Fibroblast of lung (primary cell): ENCODE measurements around the gene GRAMD2A. TPM values are rescaled to one million over a fixed set of nuclear protein-coding genes. Genes with fewer than 3 reads are reported as not detected.
A peak's percentile ranks its signal among the peaks of the same experiment; 100 is the strongest.

Experiments
- DNase-seq, 2 donors: peaks; one replicate each; pipeline versions ENCODE4 v3.0.0 to v3.0.0-alpha.2; 2010; ENCODE audit warnings: low read depth in 2 of 2
- H2AFZ ChIP-seq: 2 replicates; pipeline ENCODE4 v1.5.1; 2012; ENCODE audit warnings: low read length, control low read depth, inconsistent platforms
- H3K27ac ChIP-seq: 2 replicates; pipeline ENCODE4 v1.5.1; 2011; ENCODE audit warnings: low read length, control low read depth; ENCODE audit not compliant: insufficient read depth
- H3K27me3 ChIP-seq: 2 replicates; pipeline ENCODE4 v1.5.1; 2011; ENCODE audit warnings: mild to moderate bottlenecking, low read length; ENCODE audit not compliant: control insufficient read depth, insufficient read depth
- H3K36me3 ChIP-seq: 2 replicates; pipeline ENCODE4 v1.5.1; 2011; ENCODE audit warnings: low read length; ENCODE audit not compliant: control insufficient read depth, insufficient read depth
- H3K4me1 ChIP-seq: 2 replicates; pipeline ENCODE4 v1.5.1; 2011; ENCODE audit warnings: low read length; ENCODE audit not compliant: control insufficient read depth, insufficient read depth; ENCODE audit errors: extremely low read depth
- H3K4me2 ChIP-seq: 2 replicates; pipeline ENCODE4 v1.5.1; 2011; ENCODE audit warnings: low read length, control low read depth; ENCODE audit not compliant: insufficient read depth; ENCODE audit errors: extremely low read depth
- H3K4me3 ChIP-seq, 4 experiments: fragments of 200-600 bp in 1 of 4; sonication (generic) in 1 of 4; replicated peaks in 1 of 4; 2 replicates each; pipeline ENCODE4 v1.5.1; 2011 to 2016; ENCODE audit warnings: low read length in 4 of 4, low read depth in 3 of 4, mild to moderate bottlenecking in 3 of 4, control low read depth in 2 of 4, inconsistent platforms in 1 of 4, mixed read lengths in 1 of 4; ENCODE audit not compliant: insufficient read depth in 1 of 4; ENCODE audit errors: control extremely low read depth in 1 of 4
- H3K79me2 ChIP-seq: 2 replicates; pipeline ENCODE4 v1.5.1; 2012; ENCODE audit warnings: mild to moderate bottlenecking, low read length, inconsistent platforms; ENCODE audit not compliant: control insufficient read depth, insufficient read depth
- H3K9ac ChIP-seq: 2 replicates; pipeline ENCODE4 v1.5.1; 2011; ENCODE audit warnings: mild to moderate bottlenecking, low read length, control low read depth; ENCODE audit not compliant: insufficient read depth
- H3K9me3 ChIP-seq: 2 replicates; pipeline ENCODE4 v1.5.1; 2012; ENCODE audit warnings: low read depth, low read length; ENCODE audit not compliant: control insufficient read depth, insufficient read depth
- H4K20me1 ChIP-seq: 2 replicates; pipeline ENCODE4 v1.5.1; 2011; ENCODE audit warnings: low read length; ENCODE audit not compliant: control insufficient read depth, insufficient read depth; ENCODE audit errors: extremely low read depth
- CTCF ChIP-seq, 2 donors: IDR thresholded peaks in 1 of 2; conservative IDR thresholded peaks in 1 of 2; 1 replicate in 1 of 2; 2 replicates in 1 of 2; pipeline ENCODE4 v1.5.1; 2011 to 2012; ENCODE audit warnings: low read length in 2 of 2, control low read depth in 1 of 2, inconsistent platforms in 1 of 2, low read depth in 1 of 2, mild to moderate bottlenecking in 1 of 2
- EZH2 ChIP-seq: IDR thresholded peaks from 2 replicates; pipeline ENCODE4 v1.5.1; 2012; ENCODE audit warnings: low read length, control low read depth, mild to moderate bottlenecking; ENCODE audit errors: missing control alignments
- polyA plus RNA-seq, 2 donors: library from polyadenylated mRNA; depleted of rRNA in 1 of 2; stranded (reverse) in 1 of 2; unstranded in 1 of 2; fragments of >200 nt; gene quantifications; 2 replicates each; pipeline ENCODE4 v1.2.1, GENCODE V29; 2011 to 2012; ENCODE audit warnings: missing spikeins in 1 of 2
- total RNA-seq: library from RNA; depleted of rRNA; stranded (reverse); fragments of >200 nt; gene quantifications from 2 replicates; pipeline ENCODE4 v1.2.1, GENCODE V29; 2014

Gene GRAMD2A
- total and polyA plus RNA-seq, 2 donors (not counting 1 experiment from before 2014, with no cell fraction given): 0.15 to 0.83 TPM

DNA sequence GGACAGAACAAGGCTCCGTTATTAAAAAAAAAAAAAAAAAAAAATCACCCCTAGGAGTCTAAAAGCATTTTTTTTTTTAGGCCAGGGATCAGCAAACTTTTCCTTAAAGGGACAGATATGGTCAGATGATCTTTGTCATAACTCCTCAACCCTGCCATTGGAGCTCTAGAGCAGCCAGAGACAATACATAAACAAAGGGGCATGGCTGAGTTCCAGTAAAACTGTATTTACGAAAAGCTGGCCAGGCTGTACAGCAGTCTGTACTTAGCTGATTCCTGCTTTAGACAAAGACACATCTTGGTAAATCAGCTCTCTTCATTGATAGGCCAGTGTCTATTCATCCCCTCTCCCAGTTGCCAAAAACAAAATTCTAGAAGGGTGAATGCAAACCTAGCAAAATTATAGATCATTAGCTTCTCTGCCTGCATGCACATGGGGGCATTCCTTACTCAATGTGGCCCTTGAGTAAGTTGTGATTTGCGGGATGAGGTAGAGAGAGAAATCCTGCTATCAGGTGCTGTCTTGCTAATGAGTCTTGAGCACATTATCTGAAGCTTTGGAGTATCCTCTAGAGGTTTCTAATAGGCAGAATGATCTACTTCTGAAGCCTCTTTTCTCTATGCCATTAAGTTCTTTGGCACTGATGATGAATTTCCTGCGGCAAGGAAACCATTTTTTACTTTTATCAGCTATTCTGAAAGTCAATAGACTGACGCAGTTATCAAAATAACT is 44.2 kb downstream of the GRAMD2A start:
- TF ChIP-seq CTCF (conservative IDR thresholded peaks at IDR 0.05 in 1 of 2, IDR thresholded peaks at IDR 0.05 in 1 of 2; ENCODE audit: low read depth in 1 of 2, low read length in 2 of 2) (no peak), EZH2 (no peak)
- no peaks in the 10 kb centered on the region for H3K79me2 ChIP-seq
- H3K9me3 ChIP-seq: no peaks in the 10 kb centered on the region
- H2AFZ ChIP-seq: no peak overlapping the region
- no peak overlapping the region for H3K4me3 ChIP-seq
- no peaks in the 10 kb centered on the region for H4K20me1 ChIP-seq
- no peak overlapping the region for H3K9ac ChIP-seq
- peaks cover 2% of the 10 kb centered on the region for H3K4me1 ChIP-seq
- no peaks in the 10 kb centered on the region for H3K36me3 ChIP-seq
- H3K27me3 ChIP-seq: no peaks in the 10 kb centered on the region
- H3K27ac ChIP-seq: no peak overlapping the region
- no peak overlapping the region for H3K4me2 ChIP-seq
- DNase-seq: peak in 1 of 2 donors; percentile 51

DNA sequence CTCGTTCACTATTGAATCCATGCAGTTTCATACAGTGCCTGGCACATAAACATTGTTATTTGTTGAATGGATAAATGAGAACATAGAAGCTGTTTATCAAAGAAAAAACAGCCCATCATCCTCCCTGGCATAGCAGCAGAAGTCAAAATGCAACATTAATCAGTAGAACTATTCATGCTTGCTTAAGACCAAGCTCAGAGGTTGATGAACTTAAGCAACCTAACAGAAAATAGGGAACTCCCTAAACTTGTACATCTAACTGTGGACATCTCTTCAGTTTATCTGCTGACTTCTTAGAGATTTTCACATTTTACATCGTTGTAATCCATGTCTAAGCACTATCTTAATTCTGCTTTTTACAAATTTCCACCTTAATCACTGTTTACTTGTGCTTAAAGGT is 50.2 kb downstream of the GRAMD2A start:
- H3K4me1 ChIP-seq: no peaks in the 10 kb centered on the region
- no peak overlapping the region for H3K27ac ChIP-seq
- H3K36me3 ChIP-seq: no peaks in the 10 kb centered on the region
- H3K9me3 ChIP-seq: no peaks in the 10 kb centered on the region
- no peak for DNase-seq
- H3K9ac ChIP-seq: no peak overlapping the region
- no peak overlapping the region for H2AFZ ChIP-seq
- no peaks in the 10 kb centered on the region for H3K79me2 ChIP-seq
- TF ChIP-seq EZH2 (no peak), CTCF (conservative IDR thresholded peaks at IDR 0.05 in 1 of 2, IDR thresholded peaks at IDR 0.05 in 1 of 2; ENCODE audit: low read depth in 1 of 2, low read length in 2 of 2) (no peak)
- no peaks in the 10 kb centered on the region for H4K20me1 ChIP-seq
- H3K27me3 ChIP-seq: no peaks in the 10 kb centered on the region
- H3K4me3 ChIP-seq: no peak overlapping the region
- H3K4me2 ChIP-seq: no peak overlapping the region

DNA sequence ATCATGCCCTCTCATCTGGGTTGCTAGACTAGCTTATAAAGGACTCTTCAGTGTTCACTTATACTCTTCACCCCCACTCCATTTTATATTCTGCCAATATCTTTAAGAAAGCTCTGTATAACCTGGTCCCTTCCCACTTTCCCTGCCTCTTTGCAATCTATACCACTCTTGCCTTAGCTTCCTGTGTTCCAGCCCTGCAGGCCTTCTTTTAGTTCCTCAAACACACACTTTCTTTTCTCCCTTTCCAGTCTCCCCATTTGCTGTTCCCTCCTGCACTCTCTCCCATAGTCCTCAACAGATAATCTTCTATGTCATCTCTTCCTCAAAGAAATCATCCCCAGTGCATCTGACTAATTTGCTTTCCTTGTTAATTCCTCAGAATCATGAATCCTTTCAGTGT is 50.7 kb downstream of the GRAMD2A start:
- no peaks in the 10 kb centered on the region for H3K79me2 ChIP-seq
- H3K4me1 ChIP-seq: no peaks in the 10 kb centered on the region
- no peaks in the 10 kb centered on the region for H4K20me1 ChIP-seq
- DNase-seq: no peak
- H3K27me3 ChIP-seq: no peaks in the 10 kb centered on the region
- no peak for TF ChIP-seq CTCF (conservative IDR thresholded peaks at IDR 0.05 in 1 of 2, IDR thresholded peaks at IDR 0.05 in 1 of 2; ENCODE audit: low read depth in 1 of 2, low read length in 2 of 2)
- no peak for TF ChIP-seq EZH2
- H3K9me3 ChIP-seq: no peaks in the 10 kb centered on the region
- H2AFZ ChIP-seq: no peak overlapping the region
- H3K36me3 ChIP-seq: no peaks in the 10 kb centered on the region
- no peak overlapping the region for H3K4me2 ChIP-seq
- no peak overlapping the region for H3K9ac ChIP-seq
- H3K27ac ChIP-seq: no peak overlapping the region
- H3K4me3 ChIP-seq: no peak overlapping the region
